Prostate gland (tissue), 2 donors: ENCODE results near the gene CHST13. TPM values are rescaled to one million over a fixed set of nuclear protein-coding genes. Genes with fewer than 3 reads are reported as not detected.

Experiments used
- DNase-seq: peaks from one replicate; pipeline ENCODE4 v3.0.0-alpha.2; 2019; ENCODE audit warnings: low spot score
- H3K27ac ChIP-seq, 2 donors: fragments of 200-600 bp; sonication (generic); 2 replicates each; pipeline ENCODE4 v1.5.1; 2017 to 2019
- H3K27me3 ChIP-seq: fragments of 200-600 bp; sonication (generic); replicated peaks from 2 replicates; pipeline ENCODE4 v1.5.1; 2019; ENCODE audit not compliant: insufficient read depth
- H3K36me3 ChIP-seq, 2 donors: fragments of 200-600 bp; sonication (generic); 1 replicate in 1 of 2; 2 replicates in 1 of 2; pipeline versions ENCODE4 v1.5.1 to v1.8.1; 2017 to 2019
- H3K4me1 ChIP-seq: fragments of 200-600 bp; sonication (generic); replicated peaks from 2 replicates; pipeline ENCODE4 v1.5.1; 2019
- H3K4me3 ChIP-seq, 2 donors: fragments of 200-600 bp; sonication (generic); 2 replicates each; pipeline ENCODE4 v1.5.1; 2017 to 2019
- H3K9me3 ChIP-seq: fragments of 200-600 bp; sonication (generic); 2 replicates; pipeline ENCODE4 v1.5.1; 2017
- CTCF ChIP-seq, 4 experiments: fragments of 200-600 bp in 2 of 4; fragments of 450-650 bp in 2 of 4; sonication (generic) in 2 of 4; IDR thresholded peaks; 1 replicate in 3 of 4; 2 replicates in 1 of 4; pipeline ENCODE4 v1.5.1; 2016 to 2019; ENCODE audit warnings: antibody characterized with exemption in 4 of 4, mild to moderate bottlenecking in 2 of 4, moderate library complexity in 2 of 4
- POLR2A ChIP-seq: fragments of 450-650 bp; IDR thresholded peaks from one replicate; pipeline ENCODE4 v1.6.1; 2016; ENCODE audit warnings: antibody characterized with exemption, mild to moderate bottlenecking
- POLR2AphosphoS5 ChIP-seq: sonication (generic); formaldehyde crosslinking; IDR thresholded peaks from one replicate; pipeline ENCODE4 v1.6.1; 2017; ENCODE audit warnings: antibody characterized with exemption
- WGBS: methylation state at CpG from one replicate; pipeline ENCODE4 v1.1.5; 2018; 5-methylcytosine and 5-hydroxymethylcytosine counted together
- intact Hi-C: fragments of 100-400 bp; cut with DNase I; formaldehyde crosslinking; loops from one replicate; pipeline ENCODE4 v1.14.2; 2022
- total RNA-seq, 2 donors: library from RNA; depleted of rRNA; stranded (reverse); fragments of >200 nt; gene quantifications; one replicate each; pipeline ENCODE4 v1.1.0, GENCODE V29; 2016

The CHST13 gene
- total RNA-seq, 2 donors from 2014 or later: 6.9 TPM; not detected in 1

GRCh38 chr3:126527006-126527405 lies 3.1 kb downstream of the CHST13 start:
- 92% methylated on average over 7 of the region's 7 CpGs for WGBS
- Histone ChIP-seq H3K9me3 (no peaks in the 10 kb centered on the region), H3K4me3 (no peak overlapping the region), H3K4me1 (peaks cover 4% of the 10 kb centered on the region), H3K27me3 (peaks cover 6% of the 10 kb centered on the region), H3K27ac (no peak overlapping the region), H3K36me3 (no peaks in the 10 kb centered on the region)
- intact Hi-C loops: no loop called here
- TF ChIP-seq POLR2AphosphoS5: no peak
- no peak for TF ChIP-seq CTCF (IDR thresholded peaks at IDR 0.05)
- no peak for DNase-seq

- intact Hi-C loops: no loop called here
- no peaks in the 10 kb centered on the region for H3K9me3 ChIP-seq
Observed at GRCh38 chr3:126527455-126528211, 3.7 kb downstream of the CHST13 start.

GRCh38 chr3:126528419-126528799 lies 4.5 kb downstream of the CHST13 start:
- intact Hi-C loops: no loop called here
- Histone ChIP-seq H3K27ac (no peak overlapping the region), H3K27me3 (peaks cover 4% of the 10 kb centered on the region), H3K4me3 (no peak overlapping the region), H3K4me1 (peaks cover 4% of the 10 kb centered on the region), H3K36me3 (no peaks in the 10 kb centered on the region), H3K9me3 (no peaks in the 10 kb centered on the region)
- WGBS: 92% methylated on average over 5 of the region's 5 CpGs
- TF ChIP-seq CTCF (IDR thresholded peaks at IDR 0.05) (no peak), POLR2A (no peak), POLR2AphosphoS5 (no peak)
- DNase-seq: no peak

More at GRCh38 chr3:126527455-126528211, 3.7 kb downstream of the CHST13 start:
- WGBS: 90% methylated on average over 6 of the region's 6 CpGs
- no peak overlapping the region for H3K27ac ChIP-seq
- H3K36me3 ChIP-seq: no peaks in the 10 kb centered on the region
- peaks cover 6% of the 10 kb centered on the region for H3K27me3 ChIP-seq
- H3K4me1 ChIP-seq: peaks cover 4% of the 10 kb centered on the region
- DNase-seq: no peak
- no peak overlapping the region for H3K4me3 ChIP-seq
- no peak for TF ChIP-seq POLR2AphosphoS5
- no peak for TF ChIP-seq CTCF (IDR thresholded peaks at IDR 0.05)
- TF ChIP-seq POLR2A: no peak

GRCh38 chr3:126528800-126529541 lies 5.0 kb downstream of the CHST13 start:
- no peak overlapping the region for H3K4me3 ChIP-seq
- WGBS: 83% methylated on average over 14 of the region's 14 CpGs
- intact Hi-C loops: no loop called here
- H3K27ac ChIP-seq: no peak overlapping the region
- no peaks in the 10 kb centered on the region for H3K36me3 ChIP-seq
- H3K4me1 ChIP-seq: peaks cover 4% of the 10 kb centered on the region
- no peak for DNase-seq
- H3K27me3 ChIP-seq: no peaks in the 10 kb centered on the region
- TF ChIP-seq CTCF (IDR thresholded peaks at IDR 0.05): no peak
- no peak for TF ChIP-seq POLR2AphosphoS5
- no peak for TF ChIP-seq POLR2A
- H3K9me3 ChIP-seq: no peaks in the 10 kb centered on the region
